CD4-positive, alpha-beta T cell treated with Interleukin-6 for 4 hours (primary cell): ENCODE measurements around the gene KLF5.
"Not testable (repeated sequence)": the region's sequence is repeated elsewhere in the genome, so short reads cannot be mapped to it uniquely, and the experiment has no call there.

Experiments used
- DNase-seq: peaks from one replicate; pipeline ENCODE4 v3.0.0-alpha.2; 2020; ENCODE audit warnings: mixed read lengths

The KLF5 gene

GRCh38 chr13:73090116-73090822 lies 31.5 kb downstream of the KLF5 start:
- peak; percentile 23 for DNase-seq

- DNase-seq: no peak
These were observed 32.0 kb downstream of the KLF5 start for GRCh38 chr13:73090823-73091187.

- no peak for DNase-seq
These were observed 34.0 kb downstream of the KLF5 start for GRCh38 chr13:73092829-73093228.

GRCh38 chr13:73096173-73096572 lies 37.4 kb downstream of the KLF5 start:
- DNase-seq: no peak

GRCh38 chr13:73096638-73097037 lies 37.8 kb downstream of the KLF5 start:
- DNase-seq: no peak

GRCh38 chr13:73100781-73101180 lies 42.0 kb downstream of the KLF5 start:
- DNase-seq: not testable (repeated sequence)

- no peak for DNase-seq
These were observed 42.7 kb downstream of the KLF5 start for GRCh38 chr13:73101351-73102007.

- no peak for DNase-seq
These were observed 44.4 kb downstream of the KLF5 start for GRCh38 chr13:73103238-73103637.

GRCh38 chr13:73106513-73107178 lies 47.8 kb downstream of the KLF5 start:
- no peak for DNase-seq

- DNase-seq: no peak
These were observed 48.7 kb downstream of the KLF5 start for GRCh38 chr13:73107481-73107880.

- DNase-seq: no peak
These were observed 49.2 kb downstream of the KLF5 start for GRCh38 chr13:73107970-73108369.

- DNase-seq: no peak
These were observed 50.6 kb downstream of the KLF5 start for GRCh38 chr13:73109288-73109899.

GRCh38 chr13:73109969-73110368 lies 51.2 kb downstream of the KLF5 start:
- DNase-seq: no peak

GRCh38 chr13:73110814-73111213 lies 52.0 kb downstream of the KLF5 start:
- no peak for DNase-seq

GRCh38 chr13:73111331-73111730 lies 52.5 kb downstream of the KLF5 start:
- no peak for DNase-seq

- DNase-seq: no peak
These were observed 60.8 kb downstream of the KLF5 start for GRCh38 chr13:73119612-73120011.
